GM18951 (cell line): ENCODE data around the gene NKAPD1.
"Not testable (repeated sequence)": the region's sequence is repeated elsewhere in the genome, so short reads cannot be mapped to it uniquely, and the experiment has no call there.

ENCODE experiments used
- POLR2A ChIP-seq: IDR thresholded peaks from 4 replicates; pipeline ENCODE4 v1.6.1; 2011; ENCODE audit warnings: mild to moderate bottlenecking; ENCODE audit not compliant: insufficient read length, insufficient read depth; ENCODE audit errors: extremely low read depth
- in situ Hi-C: fragments of 300-500 bp; cut with MboI; formaldehyde crosslinking; loops from one replicate; pipeline ENCODE4 v1.12.0; 2022; ENCODE audit warnings: low sequenced_read_pairs, mixed read lengths, inconsistent platforms; ENCODE audit not compliant: unreplicated experiment

The NKAPD1 gene

GRCh38 chr11:112073941-112074811 lies at the start of gene NKAPD1, which contains the start of gene PIH1D2:
Gene NKAPD1 (plus strand): TSS chr11:112074299. CDS start chr11:112075575, 1,276 bp downstream.
Gene PIH1D2 (minus strand): TSS chr11:112074017. CDS start chr11:112073174, 843 bp downstream.
- in situ Hi-C loops: no loop called here
- peak; percentile 64 for TF ChIP-seq POLR2A

- in situ Hi-C loops: no loop called here
These were observed 49.1 kb upstream of the NKAPD1 start, which contains the start of gene DLAT for GRCh38 chr11:112024773-112025678. Gene DLAT (plus strand): TSS chr11:112025408. CDS start chr11:112025473, 65 bp downstream.

GRCh38 chr11:112025707-112026106 lies 48.4 kb upstream of the NKAPD1 start:
- in situ Hi-C loops: no loop called here
- TF ChIP-seq POLR2A: no peak

More at GRCh38 chr11:112024773-112025678, 49.1 kb upstream of the NKAPD1 start, which contains the start of gene DLAT:
- peak; percentile 75 for TF ChIP-seq POLR2A

GRCh38 chr11:112026784-112027410 lies 47.2 kb upstream of the NKAPD1 start:
- in situ Hi-C loops: not testable (repeated sequence)

- in situ Hi-C loops: no loop called here
- no peak for TF ChIP-seq POLR2A
These were observed 44.6 kb upstream of the NKAPD1 start for GRCh38 chr11:112029460-112029859.

GRCh38 chr11:112033902-112034301 lies 40.2 kb upstream of the NKAPD1 start:
- no peak for TF ChIP-seq POLR2A
- in situ Hi-C loops: no loop called here

- no peak for TF ChIP-seq POLR2A
These were observed 36.6 kb upstream of the NKAPD1 start for GRCh38 chr11:112037527-112037926.

GRCh38 chr11:112042161-112042960 lies 31.7 kb upstream of the NKAPD1 start:
- TF ChIP-seq POLR2A: no peak
- in situ Hi-C loops: no loop called here

More at GRCh38 chr11:112037527-112037926, 36.6 kb upstream of the NKAPD1 start:
- in situ Hi-C loops: no loop called here

GRCh38 chr11:112042961-112043304 lies 31.2 kb upstream of the NKAPD1 start:
- in situ Hi-C loops: no loop called here
- TF ChIP-seq POLR2A: no peak

- no peak for TF ChIP-seq POLR2A
- in situ Hi-C loops: no loop called here
These were observed 29.1 kb upstream of the NKAPD1 start for GRCh38 chr11:112044961-112045360.

- in situ Hi-C loops: not testable (repeated sequence)
These were observed 27.5 kb upstream of the NKAPD1 start for GRCh38 chr11:112046647-112047046.

- in situ Hi-C loops: not testable (repeated sequence)
These were observed 25.8 kb upstream of the NKAPD1 start for GRCh38 chr11:112048256-112048655.

- no peak for TF ChIP-seq POLR2A
- in situ Hi-C loops: no loop called here
These were observed 24.3 kb upstream of the NKAPD1 start for GRCh38 chr11:112049777-112050176.
